Uterus (tissue), 4 donors: Measurements from ENCODE around the gene CCNQ. TPM values are rescaled to one million over a fixed set of nuclear protein-coding genes. Genes with fewer than 3 reads are reported as not detected.

Experiments used
- DNase-seq, 2 donors: peaks; one replicate each; pipeline ENCODE4 v3.0.0-alpha.2; 2019 to 2020
- H3K27ac ChIP-seq, 2 donors: fragments of 200-600 bp; sonication (generic); 1 replicate in 1 of 2; 2 replicates in 1 of 2; pipeline ENCODE4 v1.5.1; 2016 to 2018
- H3K27me3 ChIP-seq, 2 donors: fragments of 200-600 bp; sonication (generic); one replicate each; pipeline ENCODE4 v1.5.1; 2018 to 2019; ENCODE audit warnings: control low read depth in 1 of 2
- H3K36me3 ChIP-seq, 2 donors: fragments of 200-600 bp; sonication (generic); one replicate each; pipeline ENCODE4 v1.5.1; 2019; ENCODE audit warnings: control low read depth in 1 of 2
- H3K4me1 ChIP-seq, 2 donors: fragments of 200-600 bp; sonication (generic); one replicate each; pipeline ENCODE4 v1.5.1; 2018 to 2019; ENCODE audit warnings: control low read depth in 1 of 2
- H3K4me3 ChIP-seq, 2 donors: fragments of 200-600 bp; sonication (generic); 1 replicate in 1 of 2; 2 replicates in 1 of 2; pipeline ENCODE4 v1.5.1; 2018 to 2019; ENCODE audit warnings: mild to moderate bottlenecking in 1 of 2
- H3K9me3 ChIP-seq, 2 donors: fragments of 200-600 bp; sonication (generic); one replicate each; pipeline ENCODE4 v1.5.1; 2019; ENCODE audit warnings: control low read depth in 1 of 2
- POLR2A ChIP-seq, 2 donors: fragments of 450-650 bp; IDR thresholded peaks; one replicate each; pipeline ENCODE4 v1.6.1; 2016; ENCODE audit warnings: antibody characterized with exemption in 2 of 2, mild to moderate bottlenecking in 1 of 2, moderate library complexity in 1 of 2
- intact Hi-C: fragments of 100-400 bp; cut with DNase I; formaldehyde crosslinking; loops from one replicate; pipeline ENCODE4 v1.15.1; 2023; ENCODE audit warnings: low total_unique reads
- total RNA-seq, 4 donors: library from RNA; depleted of rRNA in 3 of 4; stranded (reverse); fragments of >200 nt in 3 of 4; gene quantifications; one replicate each; pipeline versions ENCODE4 v1.1.0 to v1.2.4, GENCODE V29; 2014 to 2023
- TF ChIP-seq, protein P1 (sequence below), 4 experiments: fragments of 200-600 bp in 2 of 4; fragments of 450-650 bp in 2 of 4; sonication (generic) in 2 of 4; IDR thresholded peaks; one replicate each; pipeline ENCODE4 v1.5.1; 2016 to 2019; ENCODE audit warnings: antibody characterized with exemption in 4 of 4, mild to moderate bottlenecking in 2 of 4, moderate library complexity in 1 of 4
- donor health status: DM: yes; HTN: yes; CAD: no.

CCNQ gene
- total RNA-seq, 4 donors from 2014 or later: 14.9 to 94.5 (median 29.3) TPM

DNA sequence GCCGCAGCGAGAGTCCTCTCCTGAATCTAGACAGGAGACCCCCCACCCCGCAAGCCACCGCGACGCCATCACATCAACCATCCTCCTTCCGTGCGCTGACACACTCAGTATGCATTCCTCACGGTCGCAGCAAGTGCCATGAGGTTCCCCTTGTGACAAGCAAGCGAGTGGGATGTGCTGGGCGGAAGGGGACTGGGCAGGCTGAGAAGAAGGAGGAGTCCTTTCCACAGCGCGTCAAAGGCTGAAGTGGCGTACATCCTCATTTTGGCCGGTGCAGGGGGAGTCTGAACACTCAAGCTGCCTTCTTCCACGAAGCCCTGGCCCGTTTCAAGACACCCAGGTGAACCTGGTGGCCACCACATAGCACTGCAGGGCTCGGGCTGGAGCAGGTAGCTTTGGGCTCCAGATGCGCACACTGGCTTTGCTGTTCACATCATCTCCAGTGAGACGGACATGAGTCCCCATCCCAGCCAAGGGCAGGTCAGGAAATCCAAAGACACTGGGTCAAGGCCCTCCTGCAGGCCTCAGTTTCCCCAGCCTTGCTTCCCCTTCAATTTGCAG, 30.4 kb downstream of the CCNQ start:
- intact Hi-C loops: no loop called here
- H3K27me3 ChIP-seq: no peaks in the 10 kb centered on the region
- H3K4me3 ChIP-seq: no peak overlapping the region
- no peaks in the 10 kb centered on the region for H3K9me3 ChIP-seq
- no peaks in the 10 kb centered on the region for H3K36me3 ChIP-seq
- H3K27ac ChIP-seq: no peak overlapping the region
- no peaks in the 10 kb centered on the region for H3K4me1 ChIP-seq
- no peak for DNase-seq
- no peak for TF ChIP-seq POLR2A (IDR thresholded peaks at IDR 0.05)
- TF ChIP-seq, protein P1, sequence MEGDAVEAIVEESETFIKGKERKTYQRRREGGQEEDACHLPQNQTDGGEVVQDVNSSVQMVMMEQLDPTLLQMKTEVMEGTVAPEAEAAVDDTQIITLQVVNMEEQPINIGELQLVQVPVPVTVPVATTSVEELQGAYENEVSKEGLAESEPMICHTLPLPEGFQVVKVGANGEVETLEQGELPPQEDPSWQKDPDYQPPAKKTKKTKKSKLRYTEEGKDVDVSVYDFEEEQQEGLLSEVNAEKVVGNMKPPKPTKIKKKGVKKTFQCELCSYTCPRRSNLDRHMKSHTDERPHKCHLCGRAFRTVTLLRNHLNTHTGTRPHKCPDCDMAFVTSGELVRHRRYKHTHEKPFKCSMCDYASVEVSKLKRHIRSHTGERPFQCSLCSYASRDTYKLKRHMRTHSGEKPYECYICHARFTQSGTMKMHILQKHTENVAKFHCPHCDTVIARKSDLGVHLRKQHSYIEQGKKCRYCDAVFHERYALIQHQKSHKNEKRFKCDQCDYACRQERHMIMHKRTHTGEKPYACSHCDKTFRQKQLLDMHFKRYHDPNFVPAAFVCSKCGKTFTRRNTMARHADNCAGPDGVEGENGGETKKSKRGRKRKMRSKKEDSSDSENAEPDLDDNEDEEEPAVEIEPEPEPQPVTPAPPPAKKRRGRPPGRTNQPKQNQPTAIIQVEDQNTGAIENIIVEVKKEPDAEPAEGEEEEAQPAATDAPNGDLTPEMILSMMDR (IDR thresholded peaks at IDR 0.05): no peak

DNA sequence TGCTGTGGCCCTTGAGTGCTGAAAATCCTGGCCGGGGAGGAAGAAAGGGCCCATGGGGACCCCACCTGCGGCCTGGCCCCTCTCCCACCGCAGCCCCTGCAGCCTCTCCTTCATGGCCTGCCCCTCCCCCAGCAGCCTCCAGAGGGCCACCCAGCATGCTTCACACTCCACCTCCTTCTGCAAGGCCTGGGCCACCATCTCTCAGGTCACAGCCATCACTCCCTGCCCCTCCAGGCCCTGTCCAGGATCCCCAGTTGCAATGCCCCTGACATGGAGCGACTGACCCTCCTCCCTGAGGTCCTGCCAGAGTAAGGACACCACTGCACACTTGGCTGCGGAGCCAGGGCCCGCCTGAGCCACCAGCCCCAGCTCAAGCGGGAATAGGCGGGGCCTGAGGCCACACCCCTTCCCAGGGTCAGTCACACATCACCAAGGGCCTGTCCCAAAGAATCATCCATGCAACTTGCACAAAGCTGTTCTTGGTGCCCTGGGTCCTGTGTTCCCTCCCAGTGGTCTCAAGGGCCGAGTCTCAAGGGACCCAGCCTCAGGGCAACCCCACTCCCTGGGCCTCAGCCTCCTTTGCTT, 32.9 kb downstream of the CCNQ start:
- no peak for DNase-seq
- no peaks in the 10 kb centered on the region for H3K9me3 ChIP-seq
- H3K4me1 ChIP-seq: no peaks in the 10 kb centered on the region
- intact Hi-C loops: no loop called here
- H3K36me3 ChIP-seq: no peaks in the 10 kb centered on the region
- TF ChIP-seq, protein P1 (IDR thresholded peaks at IDR 0.05): no peak
- TF ChIP-seq POLR2A (IDR thresholded peaks at IDR 0.05): no peak
- no peaks in the 10 kb centered on the region for H3K27me3 ChIP-seq
- H3K27ac ChIP-seq: no peak overlapping the region
- no peak overlapping the region for H3K4me3 ChIP-seq

DNA sequence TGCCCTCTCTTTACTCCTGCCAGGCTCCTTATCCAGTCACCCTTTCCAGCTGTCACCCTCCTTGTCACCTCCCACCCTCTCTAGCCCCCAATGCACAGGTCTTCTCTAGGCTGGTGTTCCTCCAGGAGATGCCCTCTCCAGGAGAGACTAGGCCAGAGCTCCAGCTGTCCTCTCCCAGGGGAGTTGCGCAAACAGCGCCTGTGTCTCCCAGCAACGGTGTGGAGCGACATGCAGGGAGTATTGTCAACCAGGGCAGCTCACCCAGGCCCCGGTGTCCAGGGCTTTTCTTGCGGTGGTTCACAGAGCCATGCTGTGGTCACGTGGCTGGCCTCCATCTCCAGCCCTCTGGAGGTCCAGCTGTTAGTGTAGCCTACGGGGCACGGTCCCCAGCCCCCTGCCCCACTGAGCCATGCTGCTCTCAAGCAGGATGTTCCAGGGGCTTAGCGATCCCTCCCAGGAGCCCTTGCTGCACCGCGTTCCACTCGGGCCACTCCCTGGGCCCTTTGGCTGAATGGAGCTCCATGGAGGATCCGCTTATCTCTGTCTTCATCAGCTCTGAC, 34.8 kb downstream of the CCNQ start:
- Histone ChIP-seq H3K27me3 (no peaks in the 10 kb centered on the region), H3K9me3 (no peaks in the 10 kb centered on the region)

DNA sequence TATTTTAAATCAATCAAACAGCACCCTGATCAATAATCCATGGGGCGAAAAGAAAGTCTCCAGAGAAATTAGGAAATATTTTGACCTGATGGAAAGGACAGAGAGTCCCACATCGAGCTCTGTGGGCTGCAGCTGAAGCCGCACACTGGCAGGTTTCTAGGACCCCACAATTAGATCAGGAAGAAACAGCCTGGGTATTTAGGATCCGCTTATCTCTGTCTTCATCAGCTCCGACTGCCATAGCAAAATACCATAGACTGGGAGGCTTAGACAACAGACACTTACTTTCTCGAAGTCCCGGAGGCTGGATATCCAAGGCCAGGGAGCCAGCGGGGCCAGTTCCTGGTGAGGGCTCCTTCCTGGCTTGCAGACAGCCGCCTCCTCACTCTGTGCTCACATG, 36.4 kb downstream of the CCNQ start:
- no peak overlapping the region for H3K4me3 ChIP-seq
- no peak for DNase-seq
- no peaks in the 10 kb centered on the region for H3K9me3 ChIP-seq
- TF ChIP-seq POLR2A (IDR thresholded peaks at IDR 0.05): no peak
- TF ChIP-seq, protein P1 (IDR thresholded peaks at IDR 0.05): no peak
- intact Hi-C loops: no loop called here
- no peaks in the 10 kb centered on the region for H3K36me3 ChIP-seq
- no peak overlapping the region for H3K27ac ChIP-seq
- H3K27me3 ChIP-seq: no peaks in the 10 kb centered on the region
- H3K4me1 ChIP-seq: no peaks in the 10 kb centered on the region

More for the DNA sequence above, 34.8 kb downstream of the CCNQ start:
- Histone ChIP-seq H3K4me3 (no peak overlapping the region), H3K36me3 (no peaks in the 10 kb centered on the region), H3K27ac (no peak overlapping the region), H3K4me1 (no peaks in the 10 kb centered on the region)
- intact Hi-C loops: no loop called here
- TF ChIP-seq POLR2A (IDR thresholded peaks at IDR 0.05): no peak
- TF ChIP-seq, protein P1 (IDR thresholded peaks at IDR 0.05): no peak
- no peak for DNase-seq

DNA sequence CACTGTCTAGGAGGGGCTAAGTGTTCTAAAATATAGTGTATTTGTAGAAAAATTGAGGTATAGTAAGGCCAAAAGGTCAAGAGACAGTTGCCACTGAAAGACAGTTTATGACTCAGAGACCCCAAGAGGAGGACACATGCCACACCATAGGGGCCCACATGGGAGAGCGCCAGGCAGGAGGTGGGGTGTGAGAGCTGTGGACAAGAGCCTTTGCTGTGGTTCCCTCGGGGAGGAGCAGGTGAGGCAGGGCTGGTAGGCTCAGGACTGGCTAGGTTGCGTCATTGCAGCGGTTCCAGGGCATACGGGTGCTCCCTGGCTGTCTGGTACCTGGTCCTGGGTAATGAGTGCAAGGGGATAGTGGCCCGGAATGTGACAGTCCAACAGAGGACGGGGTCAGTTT, 37.6 kb downstream of the CCNQ start:
- no peaks in the 10 kb centered on the region for H3K27me3 ChIP-seq
- H3K27ac ChIP-seq: no peak overlapping the region
- no peak for TF ChIP-seq POLR2A (IDR thresholded peaks at IDR 0.05)
- TF ChIP-seq, protein P1 (IDR thresholded peaks at IDR 0.05): no peak
- intact Hi-C loops: no loop called here
- no peaks in the 10 kb centered on the region for H3K9me3 ChIP-seq
- no peaks in the 10 kb centered on the region for H3K4me1 ChIP-seq
- no peaks in the 10 kb centered on the region for H3K36me3 ChIP-seq
- H3K4me3 ChIP-seq: no peak overlapping the region
- no peak for DNase-seq
